H1 (cell line): ENCODE measurements around the gene AMBN.

Experiments used
- KDM1A ChIP-seq: fragments of 200-600, 300-600 bp; sonication (generic); IDR thresholded peaks from 2 replicates; pipeline ENCODE4 v1.7.1; 2016; ENCODE audit warnings: mild to moderate bottlenecking, low read length, borderline replicate concordance
- RBBP5 ChIP-seq: IDR thresholded peaks from 2 replicates; pipeline ENCODE4 v1.7.1; 2012; ENCODE audit warnings: low read depth, mild to moderate bottlenecking, inconsistent platforms, low read length, moderate library complexity, borderline replicate concordance
- TF ChIP-seq, protein P1 (sequence below), 3 experiments: IDR thresholded peaks; 1 replicate in 2 of 3; 2 replicates in 1 of 3; pipeline versions ENCODE4 v1.5.1 to v1.6.1; 2011; ENCODE audit warnings: low read length in 3 of 3, mild to moderate bottlenecking in 3 of 3, inconsistent platforms in 2 of 3, low read depth in 1 of 3, moderate library complexity in 1 of 3; ENCODE audit not compliant: insufficient read depth in 1 of 3; ENCODE audit errors: control extremely low read depth in 1 of 3

DNA sequence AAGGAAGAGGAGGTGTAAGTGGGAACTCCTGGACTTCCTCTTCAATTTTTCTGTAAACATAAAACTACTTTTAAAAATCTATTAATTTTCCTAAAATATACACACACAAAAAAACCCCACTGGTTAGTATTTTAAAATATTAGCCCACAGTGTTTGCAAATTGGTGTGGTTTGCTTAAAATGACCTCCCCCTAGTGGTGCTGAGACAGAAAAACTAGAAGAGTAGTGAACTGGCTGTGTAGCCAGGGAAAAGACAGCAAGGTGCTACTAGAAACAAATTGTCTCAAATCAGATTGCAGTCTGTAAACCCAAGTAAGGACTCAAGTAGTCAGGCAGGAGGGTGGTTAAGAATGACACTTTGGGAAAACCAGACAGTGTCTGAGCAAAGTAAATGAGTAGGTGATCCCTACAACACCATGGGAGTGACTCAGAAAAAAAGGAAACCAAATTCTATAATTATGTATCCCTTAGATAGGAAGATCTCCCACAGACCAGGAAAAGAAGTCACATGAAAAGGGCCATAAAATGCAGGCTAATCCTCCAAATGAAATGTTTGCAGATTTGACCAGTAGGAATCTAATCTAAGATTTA is 47.7 kb upstream of the AMBN start:
- TF ChIP-seq, protein P1, sequence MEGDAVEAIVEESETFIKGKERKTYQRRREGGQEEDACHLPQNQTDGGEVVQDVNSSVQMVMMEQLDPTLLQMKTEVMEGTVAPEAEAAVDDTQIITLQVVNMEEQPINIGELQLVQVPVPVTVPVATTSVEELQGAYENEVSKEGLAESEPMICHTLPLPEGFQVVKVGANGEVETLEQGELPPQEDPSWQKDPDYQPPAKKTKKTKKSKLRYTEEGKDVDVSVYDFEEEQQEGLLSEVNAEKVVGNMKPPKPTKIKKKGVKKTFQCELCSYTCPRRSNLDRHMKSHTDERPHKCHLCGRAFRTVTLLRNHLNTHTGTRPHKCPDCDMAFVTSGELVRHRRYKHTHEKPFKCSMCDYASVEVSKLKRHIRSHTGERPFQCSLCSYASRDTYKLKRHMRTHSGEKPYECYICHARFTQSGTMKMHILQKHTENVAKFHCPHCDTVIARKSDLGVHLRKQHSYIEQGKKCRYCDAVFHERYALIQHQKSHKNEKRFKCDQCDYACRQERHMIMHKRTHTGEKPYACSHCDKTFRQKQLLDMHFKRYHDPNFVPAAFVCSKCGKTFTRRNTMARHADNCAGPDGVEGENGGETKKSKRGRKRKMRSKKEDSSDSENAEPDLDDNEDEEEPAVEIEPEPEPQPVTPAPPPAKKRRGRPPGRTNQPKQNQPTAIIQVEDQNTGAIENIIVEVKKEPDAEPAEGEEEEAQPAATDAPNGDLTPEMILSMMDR (IDR thresholded peaks at IDR 0.05; ENCODE audit: control extremely low read depth in 1 of 3, insufficient read depth in 1 of 3, low read depth in 1 of 3, low read length in 3 of 3) = peak in 2 of 3 experiments; percentile 39 to 65; a peak in 2 of 4 replicates
- TF ChIP-seq RBBP5 (no peak), KDM1A (no peak)
